Activated B cell treated with CpG ODN at 0.5 μM for 24 hours (primary cell): Measurements from ENCODE around the gene CIART. TPM values are rescaled to one million over a fixed set of nuclear protein-coding genes. Genes with fewer than 3 reads are reported as not detected.
"Not testable (repeated sequence)": the region's sequence is repeated elsewhere in the genome, so short reads cannot be mapped to it uniquely, and the experiment has no call there.

Experiments used
- ATAC-seq: fragments of 200-7000 bp; cut with Tn5 transposase; one replicate; pipeline ENCODE4 v1.10.0; 2021; ENCODE audit warnings: low read depth, mild to moderate bottlenecking, moderate library complexity
- CTCF ChIA-PET: fragments of 350-600 bp; sonication (Branson Sonifier 250); formaldehyde crosslinking; loops from one replicate; lab custom pipeline; 2021; ENCODE audit warnings: antibody characterized with exemption; lab: Charles Lee
- POLR2A ChIA-PET: fragments of 350-600 bp; sonication (Branson Sonifier 250); formaldehyde crosslinking; loops from one replicate; lab custom pipeline; 2021; ENCODE audit warnings: antibody characterized with exemption; lab: Charles Lee
- DNase-seq: peaks from one replicate; pipeline ENCODE4 v3.0.0; 2022
- H3K27ac Mint-ChIP-seq: one replicate; pipeline ENCODE4 v1.8.0; 2020; ENCODE audit warnings: mixed read lengths
- H3K27me3 Mint-ChIP-seq: one replicate; pipeline ENCODE4 v1.8.0; 2021; ENCODE audit warnings: mixed read lengths
- H3K36me3 Mint-ChIP-seq: one replicate; pipeline ENCODE4 v1.8.0; 2021; ENCODE audit warnings: low read depth, mixed read lengths
- H3K4me1 Mint-ChIP-seq: one replicate; pipeline ENCODE4 v1.8.0; 2021; ENCODE audit warnings: mixed read lengths
- H3K4me3 Mint-ChIP-seq: one replicate; pipeline ENCODE4 v1.8.0; 2020; ENCODE audit warnings: mild to moderate bottlenecking, mixed read lengths
- H3K9me3 Mint-ChIP-seq: one replicate; pipeline ENCODE4 v1.8.0; 2020; ENCODE audit warnings: mixed read lengths
- CTCF ChIP-seq: fragments of 200-600 bp; IDR thresholded peaks from one replicate; pipeline ENCODE4 v1.8.0; 2022; ENCODE audit warnings: antibody characterized with exemption, mild to moderate bottlenecking
- intact Hi-C: fragments of 100-400 bp; cut with micrococcal nuclease; formaldehyde crosslinking; loops from one replicate; pipeline ENCODE4 v1.15.1; 2024
- total RNA-seq: library from RNA; stranded (reverse); gene quantifications from 2 replicates; pipeline ENCODE4 v1.2.3, GENCODE V29; 2022

CIART gene
- total RNA-seq, 1 donor from 2014 or later = 1.0 TPM

GRCh38 chr1:150302338-150302737, 20.0 kb downstream of the CIART start:
- ChIA-PET CTCF (interaction anchor here (0.7 kb wide), 1 partner anchor 43 kb away, joined by 3 read pairs; no protein-coding TSS in a partner anchor), POLR2A (interaction anchor here (0.6 kb wide), 2 partner anchors 54 to 89 kb away, joined by 3 to 5 read pairs; no protein-coding TSS in a partner anchor)
- intact Hi-C loops = no loop called here
- H3K9me3 Mint-ChIP-seq = no peaks in the 10 kb centered on the region
- peaks cover 2% of the 10 kb centered on the region for H3K4me1 Mint-ChIP-seq
- peaks cover 58% of the 10 kb centered on the region for H3K36me3 Mint-ChIP-seq
- TF ChIP-seq CTCF = no peak
- H3K4me3 Mint-ChIP-seq = no peak overlapping the region
- no peaks in the 10 kb centered on the region for H3K27me3 Mint-ChIP-seq
- ATAC-seq (no peak), DNase-seq (no peak)
- H3K27ac Mint-ChIP-seq = no peak overlapping the region

- POLR2A ChIA-PET = no interaction called here
- DNase-seq = no peak
- intact Hi-C loops = no loop called here
- Mint-ChIP-seq H3K27ac (no peak overlapping the region), H3K4me3 (no peak overlapping the region), H3K4me1 (peaks cover 2% of the 10 kb centered on the region), H3K27me3 (no peaks in the 10 kb centered on the region), H3K9me3 (no peaks in the 10 kb centered on the region), H3K36me3 (peaks cover 59% of the 10 kb centered on the region)
- CTCF ChIA-PET = no interaction called here
- ATAC-seq = no peak
- no peak for TF ChIP-seq CTCF
These were observed 20.5 kb downstream of the CIART start for GRCh38 chr1:150302902-150303301.

- CTCF ChIA-PET, H3K9me3 Mint-ChIP-seq, intact Hi-C loops, H3K27ac Mint-ChIP-seq, DNase-seq, ATAC-seq, H3K4me3 Mint-ChIP-seq, H3K4me1 Mint-ChIP-seq, H3K27me3 Mint-ChIP-seq, POLR2A ChIA-PET: not testable (repeated sequence)
- H3K36me3 Mint-ChIP-seq = peaks cover 37% of the 10 kb centered on the region
These were observed 26.2 kb downstream of the CIART start for GRCh38 chr1:150308585-150308984.

- H3K4me3 Mint-ChIP-seq = no peak overlapping the region
- no peaks in the 10 kb centered on the region for H3K4me1 Mint-ChIP-seq
These were observed 27.6 kb downstream of the CIART start for GRCh38 chr1:150309758-150310508.

GRCh38 chr1:150311762-150312161, 29.4 kb downstream of the CIART start:
- Mint-ChIP-seq H3K27ac (no peak overlapping the region), H3K4me3 (no peak overlapping the region), H3K4me1 (no peaks in the 10 kb centered on the region), H3K36me3 (peaks cover 21% of the 10 kb centered on the region), H3K9me3 (no peaks in the 10 kb centered on the region), H3K27me3 (no peaks in the 10 kb centered on the region)
- CTCF ChIA-PET = no interaction called here
- intact Hi-C loops = no loop called here
- DNase-seq (no peak), ATAC-seq (no peak)
- POLR2A ChIA-PET = no interaction called here
- no peak for TF ChIP-seq CTCF

More at GRCh38 chr1:150309758-150310508, 27.6 kb downstream of the CIART start:
- intact Hi-C loops = no loop called here
- DNase-seq (no peak), ATAC-seq (no peak)
- Mint-ChIP-seq H3K9me3 (no peaks in the 10 kb centered on the region), H3K27me3 (no peaks in the 10 kb centered on the region), H3K27ac (no peak overlapping the region), H3K36me3 (peaks cover 32% of the 10 kb centered on the region)
- ChIA-PET POLR2A (interaction anchor here (0.6 kb wide), 1 partner anchor 54 kb away, joined by 4 read pairs; the partner anchor contains the start of gene RPRD2), CTCF (no interaction called here)
- TF ChIP-seq CTCF = no peak

GRCh38 chr1:150314691-150315090, 32.3 kb downstream of the CIART start:
- H3K27me3 Mint-ChIP-seq, H3K27ac Mint-ChIP-seq, H3K4me3 Mint-ChIP-seq, POLR2A ChIA-PET, ATAC-seq, H3K4me1 Mint-ChIP-seq, DNase-seq, intact Hi-C loops, CTCF ChIA-PET, H3K36me3 Mint-ChIP-seq, H3K9me3 Mint-ChIP-seq: not testable (repeated sequence)
